Panc1 (cell line): ENCODE results near the gene ZC3H12D. TPM values are rescaled to one million over a fixed set of nuclear protein-coding genes. Genes with fewer than 3 reads are reported as not detected.

Experiments used
- ATAC-seq: fragments of 200-7000 bp; cut with Tn5 transposase; 2 replicates; pipeline ENCODE4 v1.9.1; 2020; ENCODE audit warnings: mild to moderate bottlenecking, moderate library complexity
- BruUV-seq: library from RNA; stranded (reverse); fragments of 400-500 nt; replicated peaks from 2 replicates; lab custom pipeline; 2021; lab: Mats Ljungman, UMichigan
- CTCF ChIA-PET: fragments of 300-600 bp; sonication (Branson Sonifier 250); formaldehyde crosslinking; loops from one replicate; lab custom pipeline; 2022; ENCODE audit warnings: antibody characterized with exemption; lab: Charles Lee
- POLR2A ChIA-PET: fragments of 300-600 bp; sonication (Branson Sonifier 250); formaldehyde crosslinking; loops from one replicate; lab custom pipeline; 2022; ENCODE audit warnings: antibody characterized with exemption; lab: Charles Lee
- DNase-seq: peaks from one replicate; pipeline ENCODE4 v3.0.0-alpha.2; 2010; ENCODE audit warnings: low read depth, low spot score
- H3K27ac ChIP-seq: 2 replicates; pipeline ENCODE4 v1.5.1; 2011; ENCODE audit warnings: mild to moderate bottlenecking, low read length, inconsistent platforms
- H3K27me3 ChIP-seq: fragments of 200-500 bp; sonication (Bioruptor generic); 2 replicates; pipeline ENCODE4 v1.6.0; 2014; ENCODE audit warnings: low read length, inconsistent platforms; ENCODE audit not compliant: control insufficient read depth, insufficient read depth
- H3K36me3 ChIP-seq: fragments of 200-500 bp; sonication (Bioruptor generic); 2 replicates; pipeline ENCODE4 v1.5.1; 2014; ENCODE audit warnings: inconsistent platforms, mild to moderate bottlenecking, low read length, moderate library complexity; ENCODE audit not compliant: control insufficient read depth, insufficient read depth
- H3K4me1 ChIP-seq: 2 replicates; pipeline ENCODE4 v1.5.1; 2011; ENCODE audit warnings: inconsistent platforms, mild to moderate bottlenecking, low read length, moderate library complexity; ENCODE audit not compliant: control insufficient read depth, insufficient read depth
- H3K4me3 ChIP-seq, 2 experiments: 2 replicates each; pipeline ENCODE4 v1.5.1; 2011 to 2012; ENCODE audit warnings: low read depth in 2 of 2, low read length in 2 of 2, mild to moderate bottlenecking in 2 of 2, inconsistent platforms in 1 of 2, moderate library complexity in 1 of 2
- H3K9me3 ChIP-seq: fragments of 200-500 bp; sonication (Bioruptor generic); 2 replicates; pipeline ENCODE4 v1.5.1; 2014; ENCODE audit warnings: low read depth, mild to moderate bottlenecking, inconsistent platforms, low read length, moderate library complexity; ENCODE audit not compliant: control insufficient read depth, insufficient read depth
- POLR2AphosphoS5 ChIP-seq: IDR thresholded peaks from 2 replicates; pipeline ENCODE4 v1.6.1; 2012; ENCODE audit warnings: mild to moderate bottlenecking, low read depth, low read length, moderate library complexity
- SIN3A ChIP-seq: IDR thresholded peaks from 2 replicates; pipeline ENCODE4 v1.6.1; 2012; ENCODE audit warnings: low read depth, mild to moderate bottlenecking, low read length, moderate library complexity, borderline replicate concordance; ENCODE audit not compliant: insufficient read depth
- TCF7L2 ChIP-seq: IDR thresholded peaks from 2 replicates; pipeline ENCODE4 v1.6.1; 2011; ENCODE audit warnings: mild to moderate bottlenecking, low read depth, low read length, inconsistent platforms
- in situ Hi-C: cut with HindIII; loops from 2 replicates; pipeline ENCODE4 v1.10.0; 2016; ENCODE audit warnings: low sequenced_read_pairs, low pct_unique_long_range_greater_than_20kb
- intact Hi-C: fragments of 100-400 bp; cut with micrococcal nuclease; formaldehyde crosslinking; loops from one replicate; pipeline ENCODE4 v1.10.0; 2022; ENCODE audit not compliant: unreplicated experiment
- total RNA-seq: library from RNA; stranded (reverse); gene quantifications from one replicate; pipeline ENCODE4 v1.2.1, GENCODE V29; 2021; ENCODE audit not compliant: unreplicated experiment
- TF ChIP-seq, protein P1 (sequence below), 2 experiments: IDR thresholded peaks; 2 replicates each; pipeline ENCODE4 v1.6.1; 2011 to 2012; ENCODE audit warnings: low read depth in 2 of 2, control low read depth in 1 of 2, low read length in 1 of 2, mild to moderate bottlenecking in 1 of 2, moderate library complexity in 1 of 2; ENCODE audit not compliant: insufficient read depth in 1 of 2
- TF ChIP-seq, protein P2 (sequence below): fragments of 450-650 bp; IDR thresholded peaks from 2 replicates; pipeline ENCODE4 v1.5.1; 2017; ENCODE audit warnings: mild to moderate bottlenecking

The ZC3H12D gene
- total RNA-seq, 1 experiment from 2014 or later = 0.26 TPM

- DNase-seq = no peak
- no peaks in the 10 kb centered on the region for H3K4me1 ChIP-seq
- TF ChIP-seq TCF7L2 = no peak
- TF ChIP-seq, protein P1, sequence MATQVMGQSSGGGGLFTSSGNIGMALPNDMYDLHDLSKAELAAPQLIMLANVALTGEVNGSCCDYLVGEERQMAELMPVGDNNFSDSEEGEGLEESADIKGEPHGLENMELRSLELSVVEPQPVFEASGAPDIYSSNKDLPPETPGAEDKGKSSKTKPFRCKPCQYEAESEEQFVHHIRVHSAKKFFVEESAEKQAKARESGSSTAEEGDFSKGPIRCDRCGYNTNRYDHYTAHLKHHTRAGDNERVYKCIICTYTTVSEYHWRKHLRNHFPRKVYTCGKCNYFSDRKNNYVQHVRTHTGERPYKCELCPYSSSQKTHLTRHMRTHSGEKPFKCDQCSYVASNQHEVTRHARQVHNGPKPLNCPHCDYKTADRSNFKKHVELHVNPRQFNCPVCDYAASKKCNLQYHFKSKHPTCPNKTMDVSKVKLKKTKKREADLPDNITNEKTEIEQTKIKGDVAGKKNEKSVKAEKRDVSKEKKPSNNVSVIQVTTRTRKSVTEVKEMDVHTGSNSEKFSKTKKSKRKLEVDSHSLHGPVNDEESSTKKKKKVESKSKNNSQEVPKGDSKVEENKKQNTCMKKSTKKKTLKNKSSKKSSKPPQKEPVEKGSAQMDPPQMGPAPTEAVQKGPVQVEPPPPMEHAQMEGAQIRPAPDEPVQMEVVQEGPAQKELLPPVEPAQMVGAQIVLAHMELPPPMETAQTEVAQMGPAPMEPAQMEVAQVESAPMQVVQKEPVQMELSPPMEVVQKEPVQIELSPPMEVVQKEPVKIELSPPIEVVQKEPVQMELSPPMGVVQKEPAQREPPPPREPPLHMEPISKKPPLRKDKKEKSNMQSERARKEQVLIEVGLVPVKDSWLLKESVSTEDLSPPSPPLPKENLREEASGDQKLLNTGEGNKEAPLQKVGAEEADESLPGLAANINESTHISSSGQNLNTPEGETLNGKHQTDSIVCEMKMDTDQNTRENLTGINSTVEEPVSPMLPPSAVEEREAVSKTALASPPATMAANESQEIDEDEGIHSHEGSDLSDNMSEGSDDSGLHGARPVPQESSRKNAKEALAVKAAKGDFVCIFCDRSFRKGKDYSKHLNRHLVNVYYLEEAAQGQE (IDR thresholded peaks at IDR 0.05; ENCODE audit: insufficient read depth in 1 of 2, low read depth in 2 of 2, low read length in 1 of 2) = no peak
- TF ChIP-seq, protein P2, sequence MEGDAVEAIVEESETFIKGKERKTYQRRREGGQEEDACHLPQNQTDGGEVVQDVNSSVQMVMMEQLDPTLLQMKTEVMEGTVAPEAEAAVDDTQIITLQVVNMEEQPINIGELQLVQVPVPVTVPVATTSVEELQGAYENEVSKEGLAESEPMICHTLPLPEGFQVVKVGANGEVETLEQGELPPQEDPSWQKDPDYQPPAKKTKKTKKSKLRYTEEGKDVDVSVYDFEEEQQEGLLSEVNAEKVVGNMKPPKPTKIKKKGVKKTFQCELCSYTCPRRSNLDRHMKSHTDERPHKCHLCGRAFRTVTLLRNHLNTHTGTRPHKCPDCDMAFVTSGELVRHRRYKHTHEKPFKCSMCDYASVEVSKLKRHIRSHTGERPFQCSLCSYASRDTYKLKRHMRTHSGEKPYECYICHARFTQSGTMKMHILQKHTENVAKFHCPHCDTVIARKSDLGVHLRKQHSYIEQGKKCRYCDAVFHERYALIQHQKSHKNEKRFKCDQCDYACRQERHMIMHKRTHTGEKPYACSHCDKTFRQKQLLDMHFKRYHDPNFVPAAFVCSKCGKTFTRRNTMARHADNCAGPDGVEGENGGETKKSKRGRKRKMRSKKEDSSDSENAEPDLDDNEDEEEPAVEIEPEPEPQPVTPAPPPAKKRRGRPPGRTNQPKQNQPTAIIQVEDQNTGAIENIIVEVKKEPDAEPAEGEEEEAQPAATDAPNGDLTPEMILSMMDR = no peak
- no peak for TF ChIP-seq POLR2AphosphoS5
- no peak for TF ChIP-seq SIN3A
- no peaks in the 10 kb centered on the region for H3K27me3 ChIP-seq
- H3K9me3 ChIP-seq = no peaks in the 10 kb centered on the region
- intact Hi-C loops (no loop called here), in situ Hi-C loops (no loop called here)
- ChIA-PET POLR2A (no interaction called here), CTCF (no interaction called here)
- H3K4me3 ChIP-seq = no peak overlapping the region
- ATAC-seq = no peak
- BruUV-seq = no TSS peak
- H3K36me3 ChIP-seq = no peaks in the 10 kb centered on the region
- no peak overlapping the region for H3K27ac ChIP-seq
Observed at GRCh38 chr6:149439626-149440025, 45.2 kb downstream of the ZC3H12D start.

DNA sequence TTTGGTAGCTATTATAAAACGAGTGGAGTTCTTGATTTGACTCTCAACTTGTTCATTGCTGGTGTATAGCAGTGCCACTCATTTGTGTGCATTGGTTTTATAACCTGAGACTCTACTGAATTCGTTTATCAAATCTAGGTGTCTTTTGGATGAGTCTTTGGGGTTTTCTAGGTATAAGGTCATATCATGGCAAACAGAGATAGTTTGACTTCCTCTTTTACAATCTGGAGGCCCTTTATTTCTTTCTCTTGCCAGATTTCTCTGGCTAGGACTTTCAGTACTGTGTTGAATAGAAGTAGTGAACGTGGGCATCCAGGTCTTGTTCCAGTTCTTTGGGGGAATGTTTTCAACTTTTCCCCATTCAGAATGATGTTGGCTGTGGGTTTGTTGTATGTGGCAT is 46.0 kb downstream of the ZC3H12D start:
- Histone ChIP-seq H3K4me1 (no peaks in the 10 kb centered on the region), H3K9me3 (no peaks in the 10 kb centered on the region), H3K27ac (no peak overlapping the region), H3K27me3 (no peaks in the 10 kb centered on the region), H3K4me3 (no peak overlapping the region), H3K36me3 (no peaks in the 10 kb centered on the region)
- CTCF ChIA-PET = no interaction called here
- intact Hi-C loops = no loop called here
- DNase-seq (no peak), ATAC-seq (no peak)
- POLR2A ChIA-PET = no interaction called here
- TF ChIP-seq SIN3A (no peak), TCF7L2 (no peak), POLR2AphosphoS5 (no peak)
- TF ChIP-seq, protein P2 = no peak
- TF ChIP-seq, protein P1 (IDR thresholded peaks at IDR 0.05; ENCODE audit: insufficient read depth in 1 of 2, low read depth in 2 of 2, low read length in 1 of 2) = no peak
- no TSS peak for BruUV-seq
- in situ Hi-C loops = no loop called here
